Neutrophil (primary cell): ENCODE results near the gene MBOAT2.

Source experiments
- H3K27ac ChIP-seq: fragments of 200-600 bp; sonication (generic); 2 replicates; pipeline ENCODE4 v1.5.1; 2016; ENCODE audit warnings: mild to moderate bottlenecking, moderate library complexity
- H3K27me3 ChIP-seq: fragments of 200-600 bp; sonication (generic); 2 replicates; pipeline ENCODE4 v1.6.0; 2016; ENCODE audit warnings: mild to moderate bottlenecking
- H3K36me3 ChIP-seq: fragments of 200-600 bp; sonication (generic); 2 replicates; pipeline ENCODE4 v1.5.1; 2017
- H3K4me1 ChIP-seq, 2 experiments: fragments of 200-600 bp in 1 of 2; sonication (generic) in 1 of 2; 1 replicate in 1 of 2; 2 replicates in 1 of 2; pipeline versions ENCODE4 v1.5.1 to v1.6.1; 2013 to 2016; ENCODE audit warnings: low read depth in 1 of 2, low read length in 1 of 2, mild to moderate bottlenecking in 1 of 2, moderate library complexity in 1 of 2; ENCODE audit not compliant: control insufficient read depth in 1 of 2, insufficient read depth in 1 of 2
- H3K4me3 ChIP-seq, 2 experiments: fragments of 200-600 bp in 1 of 2; sonication (generic) in 1 of 2; 1 replicate in 1 of 2; 2 replicates in 1 of 2; pipeline ENCODE4 v1.5.1; 2013 to 2016; ENCODE audit warnings: low read depth in 1 of 2, low read length in 1 of 2, mild to moderate bottlenecking in 1 of 2, moderate library complexity in 1 of 2
- H3K9me3 ChIP-seq: fragments of 200-600 bp; sonication (generic); 2 replicates; pipeline ENCODE4 v1.5.1; 2016
- CTCF ChIP-seq: fragments of 200-600 bp; sonication (generic); IDR thresholded peaks from 2 replicates; pipeline ENCODE4 v1.5.1; 2016; ENCODE audit warnings: antibody characterized with exemption

MBOAT2 gene

GRCh38 chr2:8876628-8877027 is 126.9 kb downstream of the MBOAT2 start:
- Histone ChIP-seq H3K4me1 (no peaks in the 10 kb centered on the region), H3K36me3 (peaks cover 74% of the 10 kb centered on the region), H3K27ac (no peak overlapping the region)

GRCh38 chr2:8872821-8873432 is 130.6 kb downstream of the MBOAT2 start:
- Histone ChIP-seq H3K4me3 (no peak overlapping the region), H3K27me3 (no peaks in the 10 kb centered on the region), H3K36me3 (peaks cover 64% of the 10 kb centered on the region), H3K9me3 (no peaks in the 10 kb centered on the region), H3K27ac (no peak overlapping the region), H3K4me1 (no peaks in the 10 kb centered on the region)
- TF ChIP-seq CTCF, result no peak

More at GRCh38 chr2:8876628-8877027, 126.9 kb downstream of the MBOAT2 start:
- Histone ChIP-seq H3K27me3 (no peaks in the 10 kb centered on the region), H3K4me3 (no peak overlapping the region), H3K9me3 (no peaks in the 10 kb centered on the region)
- no peak for TF ChIP-seq CTCF

- H3K27me3 ChIP-seq, result no peaks in the 10 kb centered on the region
- H3K4me3 ChIP-seq, result no peak overlapping the region
- H3K27ac ChIP-seq, result no peak overlapping the region
- H3K9me3 ChIP-seq, result no peaks in the 10 kb centered on the region
- H3K4me1 ChIP-seq, result no peaks in the 10 kb centered on the region
- TF ChIP-seq CTCF, result no peak
- peaks cover 64% of the 10 kb centered on the region for H3K36me3 ChIP-seq
Observed at GRCh38 chr2:8870441-8870840, 133.0 kb downstream of the MBOAT2 start.

GRCh38 chr2:8867363-8867762 is 136.1 kb downstream of the MBOAT2 start:
- TF ChIP-seq CTCF, result no peak
- peaks cover 83% of the 10 kb centered on the region for H3K36me3 ChIP-seq
- no peaks in the 10 kb centered on the region for H3K27me3 ChIP-seq
- no peak overlapping the region for H3K4me3 ChIP-seq
- H3K9me3 ChIP-seq, result no peaks in the 10 kb centered on the region
- H3K27ac ChIP-seq, result no peak overlapping the region
- no peaks in the 10 kb centered on the region for H3K4me1 ChIP-seq

GRCh38 chr2:8863331-8863953 is 140.0 kb downstream of the MBOAT2 start:
- Histone ChIP-seq H3K27ac (no peak overlapping the region), H3K9me3 (no peaks in the 10 kb centered on the region), H3K27me3 (no peaks in the 10 kb centered on the region), H3K4me1 (no peaks in the 10 kb centered on the region), H3K4me3 (no peak overlapping the region), H3K36me3 (peaks cover 99% of the 10 kb centered on the region)
- TF ChIP-seq CTCF, result no peak
